PFSK-1 (cell line): ENCODE results near the gene CCDC15.

Source experiments
- FOXP2 ChIP-seq: optimal IDR thresholded peaks from 2 replicates; pipeline ENCODE3; 2011; ENCODE audit warnings: borderline replicate concordance, control low read depth, inconsistent platforms; ENCODE audit not compliant: insufficient read depth; ENCODE audit errors: extremely low read length, extremely low read depth
- POLR2AphosphoS5 ChIP-seq: IDR thresholded peaks from 2 replicates; pipeline ENCODE4 v1.6.1; 2012; ENCODE audit warnings: low read depth, mild to moderate bottlenecking, control low read depth, low read length, moderate library complexity
- REST ChIP-seq, 2 experiments: IDR thresholded peaks; 2 replicates each; pipeline versions ENCODE4 v1.6.1 to v1.8.0; 2011 to 2012; ENCODE audit warnings: low read depth in 2 of 2, low read length in 2 of 2, control low read depth in 1 of 2, inconsistent platforms in 1 of 2, mild to moderate bottlenecking in 1 of 2, moderate library complexity in 1 of 2; ENCODE audit not compliant: insufficient read depth in 1 of 2
- TAF1 ChIP-seq: IDR thresholded peaks from 2 replicates; pipeline ENCODE4 v1.6.1; 2012; ENCODE audit warnings: low read length, control low read depth, borderline replicate concordance; ENCODE audit not compliant: insufficient read depth

GRCh38 chr11:124941703-124942102, 12.3 kb upstream of the CCDC15 start:
- TF ChIP-seq POLR2AphosphoS5 (no peak), FOXP2 (no peak), REST (IDR thresholded peaks at IDR 0.05; ENCODE audit: insufficient read depth in 1 of 2, low read depth in 2 of 2, low read length in 2 of 2) (no peak), TAF1 (no peak)
